Immature natural killer cell (primary cell): Measurements from ENCODE around the gene SRRT. TPM values are rescaled to one million over a fixed set of nuclear protein-coding genes. Genes with fewer than 3 reads are reported as not detected.
"Not testable (repeated sequence)": the region's sequence is repeated elsewhere in the genome, so short reads cannot be mapped to it uniquely, and the experiment has no call there.

Source experiments
- DNase-seq, 3 donors: peaks; one replicate each; pipeline ENCODE4 v3.0.0; 2022; ENCODE audit warnings: mixed read lengths in 1 of 3
- H3K27ac Mint-ChIP-seq, 6 donors: one replicate each; pipeline ENCODE4 v1.8.0; 2020; ENCODE audit warnings: mixed read lengths in 6 of 6, mild to moderate bottlenecking in 5 of 6, inconsistent platforms in 4 of 6, moderate library complexity in 3 of 6
- H3K27me3 Mint-ChIP-seq, 3 donors: one replicate each; pipeline ENCODE4 v1.8.0; 2020 to 2021; ENCODE audit warnings: low read depth in 3 of 3, mild to moderate bottlenecking in 3 of 3, mixed read lengths in 3 of 3, moderate library complexity in 3 of 3, inconsistent platforms in 1 of 3
- H3K36me3 Mint-ChIP-seq, 3 donors: one replicate each; pipeline ENCODE4 v1.8.0; 2020; ENCODE audit warnings: mixed read lengths in 3 of 3, inconsistent platforms in 2 of 3, mild to moderate bottlenecking in 2 of 3
- H3K4me1 Mint-ChIP-seq, 2 donors: one replicate each; pipeline ENCODE4 v1.8.0; 2020; ENCODE audit warnings: inconsistent platforms in 2 of 2, mild to moderate bottlenecking in 2 of 2, mixed read lengths in 2 of 2, moderate library complexity in 1 of 2
- H3K4me3 Mint-ChIP-seq, 5 donors: one replicate each; pipeline ENCODE4 v1.8.0; 2020; ENCODE audit warnings: mild to moderate bottlenecking in 5 of 5, mixed read lengths in 5 of 5, inconsistent platforms in 3 of 5, moderate library complexity in 3 of 5
- H3K9me3 Mint-ChIP-seq, 6 donors: one replicate each; pipeline ENCODE4 v1.8.0; 2020; ENCODE audit warnings: mild to moderate bottlenecking in 6 of 6, mixed read lengths in 6 of 6, inconsistent platforms in 4 of 6, moderate library complexity in 3 of 6
- polyA plus RNA-seq, 3 donors: library from polyadenylated mRNA; unstranded; fragments of 300-500 nt; fragmentation: Illumina TruSeq; gene quantifications; one replicate each; pipeline ENCODE4 v1.2.3, GENCODE V29; 2021

The SRRT gene
- polyA plus RNA-seq, 3 donors from 2014 or later = 24.9 to 73.4 (median 33.2) TPM

DNA sequence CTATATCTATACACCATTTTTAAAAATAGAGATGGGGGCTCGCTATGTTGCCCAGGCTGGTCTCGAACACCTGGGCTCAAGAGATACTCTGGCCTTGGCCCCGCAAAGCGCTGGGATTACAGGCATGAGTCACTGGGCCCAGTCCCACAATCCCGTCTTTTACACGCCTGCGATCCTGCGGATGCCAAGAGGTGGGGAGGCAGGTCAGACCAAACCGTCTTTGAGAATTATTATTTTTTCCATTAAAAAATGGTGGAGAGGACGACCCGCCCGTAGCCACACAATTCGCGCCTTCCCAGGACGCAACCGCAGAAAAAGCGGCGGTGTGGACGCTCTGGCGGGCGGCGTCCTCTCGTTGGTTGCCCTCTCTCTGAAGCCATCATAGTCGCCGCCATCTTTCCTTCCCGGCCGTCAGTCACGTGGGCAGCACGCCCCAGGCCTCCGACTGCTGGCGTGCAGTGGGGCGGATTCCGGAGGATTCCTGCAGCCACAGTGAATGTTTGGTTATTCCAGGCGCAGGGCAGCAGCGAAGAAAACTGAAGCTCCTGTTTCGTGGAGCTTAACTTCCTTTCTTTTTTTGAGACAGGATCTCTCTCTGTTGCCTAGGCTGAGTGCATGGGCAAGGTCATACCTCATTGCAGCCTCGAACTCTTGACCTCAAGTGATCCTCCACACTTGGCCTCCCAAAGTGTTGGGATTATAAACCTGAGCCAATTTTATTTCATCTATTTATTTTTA is 37.6 kb upstream of the SRRT start:
- DNase-seq = peak; percentile 68 to 72 (median 71)
- peak overlapping the region in 5 of 6 donors; percentile 51 to 88 (median 86) for H3K27ac Mint-ChIP-seq
- peaks cover 10 to 11% of the 10 kb centered on the region in 2 donors for H3K4me1 Mint-ChIP-seq
- peak overlapping the region; percentile 87 to 93 (median 87) for H3K4me3 Mint-ChIP-seq
- peaks cover 2 to 5% (median 2%) of the 10 kb centered on the region in 3 donors for H3K27me3 Mint-ChIP-seq
- H3K36me3 Mint-ChIP-seq = no peaks in the 10 kb centered on the region
- no peaks in the 10 kb centered on the region for H3K9me3 Mint-ChIP-seq

DNA sequence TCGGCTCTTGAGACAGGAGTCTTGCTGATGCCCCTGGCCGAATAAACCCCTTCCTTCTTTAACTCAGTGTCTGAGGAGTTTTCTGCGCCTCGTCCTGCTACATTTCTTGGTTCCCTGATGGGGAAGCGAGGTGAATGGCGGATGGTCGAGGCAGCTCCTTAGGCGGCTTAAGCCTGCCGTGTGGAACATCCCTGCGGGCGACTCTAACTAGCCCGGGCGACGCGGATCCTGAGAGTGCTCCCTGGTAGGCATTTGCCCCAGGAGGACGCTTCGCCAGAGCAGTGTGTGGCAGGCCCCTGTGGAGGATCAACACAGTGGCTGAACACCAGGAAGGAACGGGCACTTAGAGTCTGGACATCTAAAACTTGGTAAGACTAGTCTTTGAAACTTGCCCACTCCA is 35.5 kb upstream of the SRRT start:
- no peak for DNase-seq
- H3K4me1 Mint-ChIP-seq = peaks cover 10 to 11% of the 10 kb centered on the region in 2 donors
- H3K9me3 Mint-ChIP-seq = no peaks in the 10 kb centered on the region
- no peak overlapping the region for H3K27ac Mint-ChIP-seq
- H3K4me3 Mint-ChIP-seq = no peak overlapping the region
- no peaks in the 10 kb centered on the region for H3K36me3 Mint-ChIP-seq
- H3K27me3 Mint-ChIP-seq = peaks cover 0 to 5% (median 2%) of the 10 kb centered on the region in 3 donors

DNA sequence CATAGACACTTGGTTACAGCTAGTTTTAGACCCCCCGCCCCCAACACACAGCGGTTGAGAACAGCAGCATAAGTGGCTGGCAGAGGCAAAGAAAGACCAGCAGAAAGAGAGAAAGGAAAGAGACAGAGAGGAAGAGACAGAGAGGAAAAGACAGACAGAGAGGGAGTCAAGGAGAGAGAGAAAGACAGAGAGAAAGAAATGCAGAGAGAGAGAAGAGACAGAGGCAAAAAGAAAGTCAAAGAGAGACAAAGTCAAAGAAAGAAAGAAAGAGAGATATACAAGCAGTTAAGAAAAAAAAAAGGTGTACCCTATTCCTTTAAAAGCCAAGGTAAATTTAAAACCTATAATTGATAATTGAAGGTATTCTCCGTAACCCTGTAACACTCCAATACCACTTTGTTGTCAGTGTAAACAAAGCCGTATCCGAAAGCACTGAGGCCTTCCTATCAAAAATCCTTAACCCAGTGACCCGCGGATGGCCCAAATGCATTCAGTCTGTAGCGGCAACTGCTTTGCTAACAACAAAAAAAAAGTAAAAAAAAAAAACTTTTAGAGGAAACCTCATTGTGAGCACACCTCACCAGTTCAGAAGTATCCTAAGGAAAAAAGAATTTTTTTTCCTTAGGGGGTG is 34.3 kb upstream of the SRRT start:
- no peak overlapping the region for H3K4me3 Mint-ChIP-seq
- H3K4me1 Mint-ChIP-seq = peaks cover 10% of the 10 kb centered on the region in 2 donors
- H3K9me3 Mint-ChIP-seq = no peaks in the 10 kb centered on the region
- H3K27me3 Mint-ChIP-seq = peaks cover 0 to 5% (median 2%) of the 10 kb centered on the region in 3 donors
- DNase-seq = no peak
- no peak overlapping the region for H3K27ac Mint-ChIP-seq
- no peaks in the 10 kb centered on the region for H3K36me3 Mint-ChIP-seq

DNA sequence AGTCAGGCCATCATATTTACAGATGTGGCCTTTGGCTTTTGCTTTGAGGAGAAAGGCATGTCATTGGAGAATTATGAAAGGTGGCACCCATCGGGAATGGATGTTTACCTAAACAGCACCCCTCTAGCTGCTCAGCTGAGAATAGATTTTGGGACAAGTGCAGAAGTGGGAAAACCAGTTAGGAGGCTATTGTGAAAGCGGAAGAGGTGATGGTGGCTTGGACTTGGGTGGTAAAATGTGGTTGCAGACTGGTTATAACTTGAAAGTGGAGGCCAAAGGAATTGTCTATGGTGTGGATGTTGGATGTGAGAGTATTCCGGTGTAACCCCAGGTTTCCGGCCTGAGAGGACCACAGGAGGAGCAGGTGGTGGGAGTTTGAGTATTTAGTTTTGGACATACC is 27.5 kb upstream of the SRRT start:
- Mint-ChIP-seq H3K36me3 (no peaks in the 10 kb centered on the region), H3K27ac (no peak overlapping the region), H3K27me3 (peaks cover 0 to 2% (median 0%) of the 10 kb centered on the region in 3 donors), H3K9me3 (no peaks in the 10 kb centered on the region), H3K4me3 (no peak overlapping the region), H3K4me1 (peaks cover 5 to 7% of the 10 kb centered on the region in 2 donors)
- DNase-seq = no peak

DNA sequence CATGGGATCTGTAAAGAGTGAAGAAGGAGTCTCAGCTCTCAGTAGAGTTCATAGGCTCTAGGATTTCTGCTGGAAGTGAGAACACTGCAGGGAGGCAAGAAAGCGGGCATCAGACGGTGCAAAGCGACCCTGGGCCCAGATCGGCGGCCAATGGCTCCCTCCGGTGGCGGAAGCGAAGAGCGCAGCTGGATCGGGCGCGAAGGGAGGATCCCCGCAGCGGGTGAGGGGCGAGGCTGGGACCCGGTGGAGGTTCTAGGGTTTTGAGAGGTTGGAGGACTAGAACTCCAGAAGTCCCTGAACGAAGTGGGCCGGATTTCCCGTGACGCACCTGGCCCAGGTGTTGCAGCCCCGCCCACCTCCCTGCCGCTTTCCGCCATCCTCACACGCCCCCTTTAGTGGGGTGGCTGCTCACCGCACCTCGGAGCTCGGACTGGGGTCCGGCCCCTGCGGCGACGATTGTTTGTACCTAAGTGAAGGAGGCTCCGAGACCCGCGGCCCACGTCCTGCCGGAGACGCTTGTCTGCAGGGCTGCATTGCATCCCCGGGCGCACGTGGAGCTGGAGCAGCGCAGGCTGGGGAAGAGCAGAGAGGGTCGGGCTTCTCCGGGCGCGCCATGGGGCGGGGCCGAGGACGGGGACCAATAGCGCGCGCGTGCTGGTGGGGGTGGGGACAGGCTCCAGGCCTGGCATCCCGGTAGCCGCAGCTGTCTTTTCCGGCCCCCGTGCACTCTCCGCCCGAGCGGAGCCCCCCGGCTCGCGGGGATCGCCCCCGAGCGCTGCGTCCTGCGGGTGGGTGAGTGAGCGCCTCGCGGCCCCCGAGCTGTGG is 22.6 kb upstream of the SRRT start, which contains the start of gene SLC12A9:
Gene SLC12A9 (plus strand): TSS at position 666 of the 825 bp plus-strand sequence. CDS start 1,485 bp downstream, outside the sequence.
- peak; percentile 71 to 77 (median 74) for DNase-seq
- Mint-ChIP-seq H3K27ac (peak within 1 kb of the TSS; percentile 65 to 91 (median 81)), H3K4me3 (peak within 1 kb of the TSS; percentile 85 to 92 (median 89)), H3K9me3 (no peaks in the 10 kb centered on the region), H3K27me3 (peaks cover 0 to 2% (median 0%) of the 10 kb centered on the region in 3 donors), H3K4me1 (peaks cover 17 to 22% of the 10 kb centered on the region in 2 donors), H3K36me3 (peaks cover 0 to 2% (median 0%) of the 10 kb centered on the region in 3 donors)

DNA sequence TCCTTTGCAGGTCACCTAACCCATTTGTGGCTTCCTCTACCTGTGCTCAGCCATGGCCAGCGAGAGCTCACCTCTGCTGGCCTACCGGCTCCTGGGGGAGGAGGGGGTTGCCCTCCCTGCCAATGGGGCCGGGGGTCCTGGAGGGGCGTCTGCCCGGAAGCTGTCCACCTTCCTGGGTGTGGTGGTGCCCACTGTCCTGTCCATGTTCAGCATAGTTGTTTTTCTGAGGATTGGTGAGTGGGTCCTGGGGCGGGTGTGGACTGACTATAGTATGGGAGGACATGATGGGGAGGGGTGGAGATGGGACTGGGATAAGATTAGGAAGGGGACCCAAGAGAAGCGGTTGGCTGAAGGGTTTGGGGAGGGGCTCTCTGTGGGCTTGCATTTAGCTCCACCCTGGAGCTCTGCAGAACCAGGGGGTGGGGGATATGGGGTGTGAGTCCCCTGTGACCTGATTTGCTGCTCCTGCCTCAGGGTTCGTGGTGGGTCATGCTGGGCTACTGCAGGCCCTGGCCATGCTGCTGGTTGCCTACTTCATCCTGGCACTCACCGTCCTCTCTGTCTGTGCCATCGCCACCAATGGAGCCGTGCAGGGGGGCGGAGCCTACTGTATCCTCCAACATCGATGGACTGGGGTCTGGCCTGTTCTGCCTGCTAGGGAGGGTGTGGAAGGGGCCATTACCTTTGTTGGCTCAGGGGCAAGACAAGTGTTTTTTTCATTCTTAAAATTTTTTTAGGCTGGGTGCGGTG is 20.6 kb upstream of the SRRT start:
- peaks cover 0 to 2% (median 0%) of the 10 kb centered on the region in 3 donors for H3K27me3 Mint-ChIP-seq

DNA sequence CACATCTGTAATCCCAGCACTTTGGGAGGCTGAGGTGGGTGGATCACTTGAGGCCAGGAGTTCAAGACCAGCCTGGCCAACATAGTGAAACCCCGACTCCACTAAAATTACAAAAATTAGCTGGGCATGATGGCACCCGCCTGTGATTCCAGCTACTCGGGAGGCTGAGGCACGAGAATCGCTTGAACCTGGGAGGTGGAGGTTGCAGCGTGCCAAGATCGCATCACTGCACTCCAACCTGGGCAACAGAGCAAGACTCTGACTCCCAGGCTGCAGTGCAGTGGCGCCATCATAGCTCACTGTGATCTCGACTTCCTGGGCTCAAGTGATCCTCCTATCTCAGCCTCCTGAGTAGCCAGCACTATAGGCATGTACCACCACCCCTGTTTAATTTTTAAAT is 20.0 kb upstream of the SRRT start:
- not testable (repeated sequence) for H3K36me3 Mint-ChIP-seq, H3K27me3 Mint-ChIP-seq, H3K27ac Mint-ChIP-seq, H3K9me3 Mint-ChIP-seq, DNase-seq
- H3K4me3 Mint-ChIP-seq = peak overlapping the region in 2 of 5 donors; percentile 4 to 24
- H3K4me1 Mint-ChIP-seq = peaks cover 17 to 22% of the 10 kb centered on the region in 2 donors

More for the DNA sequence above, 20.6 kb upstream of the SRRT start:
- peaks cover 0 to 4% (median 0%) of the 10 kb centered on the region in 3 donors for H3K36me3 Mint-ChIP-seq
- no peak for DNase-seq
- peak overlapping the region; percentile 42 to 89 (median 85) for H3K4me3 Mint-ChIP-seq
- H3K27ac Mint-ChIP-seq = peak overlapping the region in 2 of 6 donors; percentile 23 to 61
- H3K9me3 Mint-ChIP-seq = no peaks in the 10 kb centered on the region
- H3K4me1 Mint-ChIP-seq = peaks cover 17 to 22% of the 10 kb centered on the region in 2 donors

DNA sequence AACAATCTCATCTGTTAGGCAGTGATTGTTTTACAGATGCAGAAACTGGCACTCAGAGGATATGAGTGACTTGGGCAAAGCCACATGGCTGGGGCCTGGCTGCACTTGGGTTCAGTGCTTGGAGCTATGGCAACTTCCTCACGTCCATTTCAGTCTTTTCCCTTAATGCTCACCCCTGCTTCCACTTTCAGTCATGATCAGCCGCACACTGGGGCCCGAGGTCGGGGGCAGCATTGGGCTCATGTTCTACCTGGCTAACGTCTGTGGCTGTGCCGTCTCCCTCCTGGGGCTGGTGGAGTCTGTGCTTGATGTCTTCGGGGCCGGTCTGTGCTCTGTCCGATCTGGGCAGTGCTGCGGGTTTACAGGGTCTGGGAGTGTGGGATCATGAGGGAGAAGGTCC is 19.4 kb upstream of the SRRT start:
- H3K4me3 Mint-ChIP-seq = peak overlapping the region in 2 of 5 donors; percentile 11 to 41
- no peaks in the 10 kb centered on the region for H3K9me3 Mint-ChIP-seq
- peak overlapping the region in 2 of 6 donors; percentile 30 to 75 for H3K27ac Mint-ChIP-seq
- peaks cover 17 to 22% of the 10 kb centered on the region in 2 donors for H3K4me1 Mint-ChIP-seq
- peaks cover 0 to 2% (median 0%) of the 10 kb centered on the region in 3 donors for H3K27me3 Mint-ChIP-seq
- no peak for DNase-seq
- H3K36me3 Mint-ChIP-seq = peaks cover 2 to 13% (median 8%) of the 10 kb centered on the region in 3 donors

DNA sequence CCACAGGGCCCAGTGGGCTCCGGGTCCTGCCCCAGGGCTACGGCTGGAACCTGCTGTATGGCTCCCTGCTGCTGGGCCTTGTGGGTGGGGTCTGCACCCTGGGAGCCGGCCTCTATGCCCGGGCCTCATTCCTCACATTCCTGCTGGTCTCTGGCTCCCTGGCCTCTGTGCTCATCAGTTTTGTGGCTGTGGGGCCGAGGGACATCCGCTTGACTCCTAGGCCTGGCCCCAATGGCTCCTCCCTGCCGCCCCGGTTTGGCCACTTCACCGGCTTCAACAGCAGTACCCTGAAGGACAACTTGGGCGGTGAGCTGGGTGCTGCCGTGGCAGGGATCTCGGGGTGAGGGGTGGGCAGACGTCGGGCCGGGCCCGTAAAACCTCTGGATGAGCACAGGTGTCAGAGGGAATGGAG is 18.0 kb upstream of the SRRT start:
- Mint-ChIP-seq H3K4me1 (peaks cover 14 to 19% of the 10 kb centered on the region in 2 donors), H3K9me3 (no peaks in the 10 kb centered on the region), H3K27ac (no peak overlapping the region), H3K36me3 (peaks cover 5 to 19% (median 12%) of the 10 kb centered on the region in 3 donors), H3K4me3 (no peak overlapping the region), H3K27me3 (peaks cover 0 to 2% (median 1%) of the 10 kb centered on the region in 3 donors)
- DNase-seq = no peak

DNA sequence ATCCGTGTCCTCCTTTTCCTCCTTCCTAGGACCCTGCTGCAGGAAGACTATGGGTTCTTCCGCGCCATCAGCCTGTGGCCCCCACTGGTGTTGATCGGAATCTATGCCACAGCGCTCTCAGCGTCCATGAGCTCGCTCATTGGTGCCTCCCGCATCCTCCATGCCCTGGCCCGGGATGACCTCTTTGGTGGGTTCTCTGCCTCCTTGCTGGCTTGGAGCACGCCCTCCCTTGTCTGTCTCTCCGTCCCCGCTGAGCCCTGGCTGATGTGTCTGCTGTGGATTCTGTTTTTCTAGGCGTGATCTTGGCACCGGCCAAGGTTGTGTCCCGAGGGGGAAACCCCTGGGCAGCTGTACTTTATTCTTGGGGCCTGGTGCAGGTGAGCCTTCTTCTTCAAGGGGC is 15.0 kb upstream of the SRRT start:
- no peak overlapping the region for H3K4me3 Mint-ChIP-seq
- peaks cover 14 to 31% (median 25%) of the 10 kb centered on the region in 3 donors for H3K36me3 Mint-ChIP-seq
- peak overlapping the region in 1 of 6 donors; percentile 45 for H3K27ac Mint-ChIP-seq
- DNase-seq = no peak
- no peaks in the 10 kb centered on the region for H3K9me3 Mint-ChIP-seq
- H3K4me1 Mint-ChIP-seq = peaks cover 0 to 8% of the 10 kb centered on the region in 2 donors
- H3K27me3 Mint-ChIP-seq = peaks cover 0 to 4% (median 4%) of the 10 kb centered on the region in 3 donors

DNA sequence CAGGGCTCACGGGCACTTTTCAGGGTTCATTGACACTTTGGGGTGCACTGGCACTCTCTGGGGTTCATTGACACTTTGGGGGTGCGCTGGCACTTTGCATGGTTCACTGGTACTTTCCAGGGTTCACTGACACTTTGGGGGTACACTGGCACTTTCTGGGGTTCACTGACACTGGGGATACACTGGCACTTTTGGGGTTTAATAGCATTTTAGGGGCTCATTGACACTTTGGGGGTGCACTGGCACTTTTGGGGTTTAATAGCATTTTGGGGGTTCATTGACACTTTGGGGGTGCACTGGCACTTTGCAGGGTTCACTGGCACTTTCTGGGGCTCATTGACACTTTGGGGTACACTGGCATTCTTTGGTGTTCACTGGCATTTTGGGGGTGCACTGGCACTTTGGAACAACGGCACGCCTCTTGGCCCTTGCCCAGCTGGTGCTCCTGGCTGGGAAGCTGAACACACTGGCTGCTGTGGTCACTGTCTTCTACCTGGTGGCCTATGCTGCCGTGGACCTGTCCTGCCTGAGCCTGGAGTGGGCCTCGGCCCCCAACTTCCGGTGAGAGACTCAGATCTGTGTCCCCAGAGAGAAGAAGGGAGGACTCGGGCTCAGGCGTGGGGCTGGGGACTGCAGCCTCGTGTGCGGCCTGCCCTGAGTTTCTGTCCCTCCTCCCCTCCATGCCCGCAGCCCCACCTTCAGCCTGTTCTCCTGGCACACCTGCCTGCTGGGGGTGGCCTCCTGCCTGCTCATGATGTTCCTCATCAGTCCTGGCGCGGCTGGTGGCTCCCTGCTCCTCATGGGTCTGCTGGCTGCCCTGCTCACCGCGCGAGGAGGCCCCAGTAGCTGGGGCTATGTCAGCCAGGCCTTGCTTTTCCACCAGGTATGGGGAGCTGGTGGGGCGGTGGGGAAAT is 13.9 kb upstream of the SRRT start:
- Mint-ChIP-seq H3K4me3 (no peak overlapping the region), H3K4me1 (no peaks in the 10 kb centered on the region), H3K36me3 (peaks cover 17 to 31% (median 25%) of the 10 kb centered on the region in 3 donors), H3K27me3 (peaks cover 0 to 4% (median 4%) of the 10 kb centered on the region in 3 donors), H3K9me3 (no peaks in the 10 kb centered on the region), H3K27ac (no peak overlapping the region)
- no peak for DNase-seq

DNA sequence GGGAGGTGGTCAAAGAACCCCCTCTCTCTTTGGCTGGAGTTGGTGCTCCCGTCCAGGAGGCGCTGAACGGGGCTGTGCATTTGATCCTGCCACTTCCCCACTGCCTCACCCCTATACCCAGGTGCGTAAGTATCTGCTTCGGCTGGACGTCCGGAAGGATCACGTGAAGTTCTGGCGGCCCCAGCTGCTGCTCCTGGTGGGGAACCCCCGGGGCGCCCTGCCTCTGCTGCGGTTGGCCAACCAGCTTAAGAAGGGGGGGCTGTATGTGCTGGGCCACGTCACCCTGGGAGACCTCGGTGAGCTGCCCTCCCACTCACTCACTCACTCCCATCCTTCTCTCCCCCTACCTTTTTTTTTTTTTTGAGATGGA is 13.3 kb upstream of the SRRT start:
- Mint-ChIP-seq H3K36me3 (peaks cover 17 to 31% (median 25%) of the 10 kb centered on the region in 3 donors), H3K4me3 (no peak overlapping the region), H3K4me1 (no peaks in the 10 kb centered on the region), H3K9me3 (no peaks in the 10 kb centered on the region), H3K27me3 (peaks cover 0 to 4% (median 4%) of the 10 kb centered on the region in 3 donors), H3K27ac (no peak overlapping the region)
- no peak for DNase-seq
